ENCODE results near the gene RALGAPA1.

DNA sequence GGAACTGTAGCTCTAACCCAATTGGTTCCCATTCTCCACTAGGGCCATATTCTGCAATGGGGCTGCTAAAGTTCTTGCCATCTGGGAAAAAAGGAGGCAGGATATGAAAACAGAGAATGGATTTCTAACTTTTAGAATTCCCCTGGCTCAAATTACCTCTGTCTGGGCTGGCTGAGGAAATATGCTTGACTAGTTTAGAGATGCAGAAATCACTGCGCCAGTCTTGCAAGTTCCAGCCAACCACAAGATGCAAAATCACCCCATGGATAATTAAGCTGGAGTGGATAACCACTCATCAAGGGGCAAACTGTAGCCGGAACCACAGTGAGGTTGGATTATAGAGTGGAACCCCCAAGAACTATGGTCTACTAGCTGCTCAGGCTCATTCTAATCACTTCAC is 126.3 kb downstream of the RALGAPA1 start:
- TF ChIP-seq TAF1 (IDR thresholded peaks at IDR 0.05; ENCODE audit: borderline replicate concordance, low read depth, low read length) (no peak), POLR2AphosphoS5 (IDR thresholded peaks at IDR 0.05; ENCODE audit: low read depth, low read length) (no peak)

Data from GM12892 (cell line).